GM23338 (cell line): Measurements from ENCODE around the gene FAM149B1.

Experiments used
- CREB1 ChIP-seq: fragments of 250-450 bp; sonication (Bioruptor Pico); IDR thresholded peaks from 2 replicates; pipeline ENCODE4 v1.5.0; 2020; ENCODE audit warnings: low read depth, mild to moderate bottlenecking, moderate library complexity
- CTCF ChIP-seq, 2 experiments: fragments of 200-600 bp in 1 of 2; sonication (generic) in 1 of 2; conservative IDR thresholded peaks; 2 replicates each; pipeline versions ENCODE4 v1.5.1 to v1.6.1; 2016 to 2017; ENCODE audit warnings: antibody characterized with exemption in 2 of 2, low read depth in 2 of 2, mild to moderate bottlenecking in 2 of 2, moderate library complexity in 1 of 2
- EZH2phosphoT487 ChIP-seq: fragments of 200-600 bp; sonication (generic); IDR thresholded peaks from one replicate; pipeline ENCODE4 v1.8.1; 2018; ENCODE audit warnings: antibody characterized with exemption; ENCODE audit not compliant: unreplicated experiment
- NANOG ChIP-seq: IDR thresholded peaks from 2 replicates; pipeline ENCODE4 v1.6.1; 2016; ENCODE audit warnings: antibody characterized with exemption, borderline replicate concordance
- POLR2AphosphoS5 ChIP-seq: IDR thresholded peaks from 2 replicates; pipeline ENCODE4 v1.6.1; 2016; ENCODE audit warnings: antibody characterized with exemption, low read depth
- REST ChIP-seq: IDR thresholded peaks from one replicate; pipeline ENCODE4 v1.6.1; 2018; ENCODE audit warnings: antibody characterized with exemption; ENCODE audit not compliant: unreplicated experiment

GRCh38 chr10:73156054-73156453 is 11.9 kb upstream of the FAM149B1 start:
- TF ChIP-seq REST (no peak), EZH2phosphoT487 (no peak), CTCF (conservative IDR thresholded peaks at IDR 0.05; ENCODE audit: low read depth in 2 of 2) (no peak), CREB1 (CRISPR knock-in tag) (no peak), POLR2AphosphoS5 (no peak), NANOG (no peak)
